Measurements from ENCODE around the gene CIPC.

The CIPC gene

DNA sequence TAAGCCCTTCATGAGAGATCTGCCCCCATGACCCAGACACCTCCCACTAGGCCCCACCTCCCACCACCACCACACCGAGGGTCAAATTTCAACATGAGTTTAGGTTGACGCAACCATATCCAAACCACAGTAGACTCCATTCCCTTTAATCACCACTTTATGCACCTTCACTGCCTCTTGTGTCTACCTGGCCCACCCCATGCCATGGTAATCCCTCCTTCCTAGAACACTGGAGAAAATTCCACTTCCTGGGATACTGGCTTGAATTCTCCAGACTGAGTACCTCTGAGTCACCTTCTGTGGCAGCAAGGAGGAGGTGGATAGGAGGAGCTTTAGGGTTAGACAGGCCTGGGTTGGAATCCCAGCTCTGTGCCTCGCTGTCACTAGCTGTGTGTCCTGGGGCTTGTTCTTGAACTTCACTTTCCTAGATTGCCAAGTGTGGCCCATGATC lies 26.1 kb upstream of the CIPC start:
- WGBS (ENCODE audit: insufficient coverage): 75% methylated on average over 3 of the region's 3 CpGs
- DNase-seq: no peak
- peaks cover 0 to 1% (median 0%) of the 10 kb centered on the region in 5 experiments for H3K9me3 ChIP-seq (ENCODE audit: control extremely low read depth in 1 of 5, control insufficient read depth in 4 of 5, insufficient read depth in 2 of 5, low read depth in 1 of 5, low read length in 4 of 5)
- no peak overlapping the region for H3K27ac ChIP-seq (ENCODE audit: insufficient read depth in 1 of 2, low read depth in 1 of 2, low read length in 2 of 2, poor library complexity in 1 of 2, severe bottlenecking in 2 of 2)
- CTCF ChIA-PET: interaction anchor here (0.6 to 20.1 kb wide), 13 partner anchors 9 to 209 kb away, joined by 3 to 791 read pairs (median 30); no protein-coding TSS in a partner anchor
- no peak overlapping the region for H3K4me3 ChIP-seq (ENCODE audit: control insufficient read depth in 1 of 7, extremely low read depth in 1 of 7, insufficient read depth in 4 of 7, low read depth in 2 of 7, low read length in 6 of 7)
- POLR2A ChIA-PET: no interaction called here
- H3K27me3 ChIP-seq (replicated peaks in 2 of 5; ENCODE audit: control insufficient read depth in 4 of 5, insufficient read depth in 5 of 5, low read length in 4 of 5): no peaks in the 10 kb centered on the region
- H3K36me3 ChIP-seq (ENCODE audit: control insufficient read depth in 4 of 4, insufficient read depth in 4 of 4, low read length in 3 of 4): no peaks in the 10 kb centered on the region
- peaks cover 0 to 3% (median under 1%) of the 10 kb centered on the region in 4 experiments for H3K4me1 ChIP-seq (ENCODE audit: control extremely low read depth in 1 of 4, control insufficient read depth in 4 of 4, insufficient read depth in 4 of 4, low read length in 3 of 4)

GRCh38 chr14:77074969-77075368 lies 23.1 kb upstream of the CIPC start:
- no peaks in the 10 kb centered on the region for H3K27me3 ChIP-seq (replicated peaks in 2 of 5; ENCODE audit: control insufficient read depth in 4 of 5, insufficient read depth in 5 of 5, low read length in 4 of 5)
- H3K27ac ChIP-seq (ENCODE audit: insufficient read depth in 1 of 2, low read depth in 1 of 2, low read length in 2 of 2, poor library complexity in 1 of 2, severe bottlenecking in 2 of 2): no peak overlapping the region
- H3K9me3 ChIP-seq (ENCODE audit: control extremely low read depth in 1 of 5, control insufficient read depth in 4 of 5, insufficient read depth in 2 of 5, low read depth in 1 of 5, low read length in 4 of 5): peaks cover 0 to 3% (median under 1%) of the 10 kb centered on the region in 5 experiments
- H3K4me1 ChIP-seq (ENCODE audit: control extremely low read depth in 1 of 4, control insufficient read depth in 4 of 4, insufficient read depth in 4 of 4, low read length in 3 of 4): no peaks in the 10 kb centered on the region
- H3K4me3 ChIP-seq (ENCODE audit: control insufficient read depth in 1 of 7, extremely low read depth in 1 of 7, insufficient read depth in 4 of 7, low read depth in 2 of 7, low read length in 6 of 7): no peak overlapping the region
- H3K36me3 ChIP-seq (ENCODE audit: control insufficient read depth in 4 of 4, insufficient read depth in 4 of 4, low read length in 3 of 4): no peaks in the 10 kb centered on the region
- no peak for DNase-seq
- POLR2A ChIA-PET: interaction anchor here (0.6 kb wide), 1 partner anchor 72 kb away, joined by 3 read pairs; no protein-coding TSS in a partner anchor
- CTCF ChIA-PET: interaction anchor here (1.1 to 20.1 kb wide), 4 partner anchors 14 to 229 kb away, joined by 3 to 791 read pairs (median 8); no protein-coding TSS in a partner anchor

DNA sequence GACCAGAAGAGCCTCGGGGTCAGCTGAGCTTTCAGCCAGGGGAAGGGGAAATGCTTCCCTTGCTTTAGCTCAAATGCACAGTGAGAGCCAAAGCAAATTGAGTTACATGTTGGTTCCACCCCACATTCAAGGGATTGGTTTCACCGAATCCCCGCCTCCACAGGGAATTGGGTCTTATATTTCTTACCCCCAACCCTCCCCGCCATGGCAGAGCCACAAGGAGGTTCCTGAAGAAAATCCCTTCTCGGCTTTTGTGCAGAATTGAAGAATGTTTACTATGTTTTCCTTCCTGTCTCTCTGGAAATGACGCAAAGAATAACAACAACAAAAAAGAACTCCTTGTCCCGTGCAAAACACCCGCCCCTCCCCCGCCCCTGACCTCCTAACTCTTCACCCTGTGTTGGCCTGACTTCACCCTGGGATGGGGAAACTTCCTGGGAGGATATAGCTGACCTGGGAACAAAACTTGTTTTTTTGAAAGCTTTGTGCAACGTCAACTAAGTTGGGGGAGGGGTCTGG lies 21.9 kb upstream of the CIPC start:
- Histone ChIP-seq H3K36me3 (ENCODE audit: control insufficient read depth in 4 of 4, insufficient read depth in 4 of 4, low read length in 3 of 4) (no peaks in the 10 kb centered on the region), H3K27me3 (replicated peaks in 2 of 5; ENCODE audit: control insufficient read depth in 4 of 5, insufficient read depth in 5 of 5, low read length in 4 of 5) (no peaks in the 10 kb centered on the region), H3K4me1 (ENCODE audit: control extremely low read depth in 1 of 4, control insufficient read depth in 4 of 4, insufficient read depth in 4 of 4, low read length in 3 of 4) (no peaks in the 10 kb centered on the region), H3K4me3 (ENCODE audit: control insufficient read depth in 1 of 7, extremely low read depth in 1 of 7, insufficient read depth in 4 of 7, low read depth in 2 of 7, low read length in 6 of 7) (no peak overlapping the region), H3K27ac (ENCODE audit: insufficient read depth in 1 of 2, low read depth in 1 of 2, low read length in 2 of 2, poor library complexity in 1 of 2, severe bottlenecking in 2 of 2) (no peak overlapping the region), H3K9me3 (ENCODE audit: control extremely low read depth in 1 of 5, control insufficient read depth in 4 of 5, insufficient read depth in 2 of 5, low read depth in 1 of 5, low read length in 4 of 5) (peaks cover 0 to 3% (median 3%) of the 10 kb centered on the region in 5 experiments)
- no peak for DNase-seq
- CTCF ChIA-PET: interaction anchor here (1.0 to 20.1 kb wide), 5 partner anchors 10 to 195 kb away, joined by 3 to 791 read pairs (median 4); no protein-coding TSS in a partner anchor
- WGBS (ENCODE audit: insufficient coverage): 85% methylated on average over 3 of the region's 10 CpGs
- POLR2A ChIA-PET: interaction anchor here (0.6 kb wide), 1 partner anchor 360 kb away, joined by 5 read pairs; no protein-coding TSS in a partner anchor

DNA sequence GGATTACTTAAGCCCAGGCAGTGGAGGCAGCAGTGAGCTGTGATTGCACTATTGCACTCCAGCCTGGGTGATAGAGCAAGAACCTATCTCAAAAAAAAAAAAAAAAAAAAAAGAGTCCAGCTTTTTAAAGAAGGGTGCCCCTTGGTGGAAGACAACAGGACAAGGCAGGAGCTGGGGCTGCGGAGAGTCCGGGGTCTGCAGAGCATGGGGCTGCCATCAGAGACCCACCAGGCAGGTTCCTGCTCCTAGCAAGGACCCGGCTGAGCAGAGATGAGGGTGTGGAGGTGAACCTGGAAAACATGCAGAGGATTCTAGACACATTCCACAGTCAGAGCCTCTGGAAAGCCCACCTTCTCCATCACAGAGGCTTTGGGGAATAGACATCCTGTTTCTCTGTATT lies 21.0 kb upstream of the CIPC start:
- POLR2A ChIA-PET: interaction anchor here (0.6 kb wide), 1 partner anchor 361 kb away, joined by 5 read pairs; no protein-coding TSS in a partner anchor
- WGBS (ENCODE audit: insufficient coverage): 95% methylated on average over 3 of the region's 3 CpGs
- CTCF ChIA-PET: interaction anchor here (0.6 to 20.1 kb wide), 6 partner anchors 9 to 196 kb away, joined by 3 to 791 read pairs (median 4); no protein-coding TSS in a partner anchor
- no peak overlapping the region for H3K4me3 ChIP-seq (ENCODE audit: control insufficient read depth in 1 of 7, extremely low read depth in 1 of 7, insufficient read depth in 4 of 7, low read depth in 2 of 7, low read length in 6 of 7)
- no peaks in the 10 kb centered on the region for H3K27me3 ChIP-seq (replicated peaks in 2 of 5; ENCODE audit: control insufficient read depth in 4 of 5, insufficient read depth in 5 of 5, low read length in 4 of 5)
- H3K27ac ChIP-seq (ENCODE audit: insufficient read depth in 1 of 2, low read depth in 1 of 2, low read length in 2 of 2, poor library complexity in 1 of 2, severe bottlenecking in 2 of 2): no peak overlapping the region
- H3K36me3 ChIP-seq (ENCODE audit: control insufficient read depth in 4 of 4, insufficient read depth in 4 of 4, low read length in 3 of 4): no peaks in the 10 kb centered on the region
- no peaks in the 10 kb centered on the region for H3K4me1 ChIP-seq (ENCODE audit: control extremely low read depth in 1 of 4, control insufficient read depth in 4 of 4, insufficient read depth in 4 of 4, low read length in 3 of 4)
- DNase-seq: no peak
- H3K9me3 ChIP-seq (ENCODE audit: control extremely low read depth in 1 of 5, control insufficient read depth in 4 of 5, insufficient read depth in 2 of 5, low read depth in 1 of 5, low read length in 4 of 5): peaks cover 0 to 3% (median 3%) of the 10 kb centered on the region in 5 experiments

GRCh38 chr14:77082356-77082755 lies 15.7 kb upstream of the CIPC start:
- CTCF ChIA-PET: interaction anchor here (0.9 to 4.4 kb wide), 10 partner anchors 12 to 298 kb away, joined by 3 to 31 read pairs (median 4); no protein-coding TSS in a partner anchor

GRCh38 chr14:77083082-77083481 lies 15.0 kb upstream of the CIPC start:
- no peak overlapping the region for H3K27ac ChIP-seq (ENCODE audit: insufficient read depth in 1 of 2, low read depth in 1 of 2, low read length in 2 of 2, poor library complexity in 1 of 2, severe bottlenecking in 2 of 2)
- POLR2A ChIA-PET: no interaction called here
- CTCF ChIA-PET: interaction anchor here (0.9 to 4.4 kb wide), 6 partner anchors 11 to 219 kb away, joined by 3 to 31 read pairs (median 4); no protein-coding TSS in a partner anchor
- DNase-seq: no peak
- no peaks in the 10 kb centered on the region for H3K27me3 ChIP-seq (replicated peaks in 2 of 5; ENCODE audit: control insufficient read depth in 4 of 5, insufficient read depth in 5 of 5, low read length in 4 of 5)
- peaks cover 0 to 5% (median 0%) of the 10 kb centered on the region in 4 experiments for H3K4me1 ChIP-seq (ENCODE audit: control extremely low read depth in 1 of 4, control insufficient read depth in 4 of 4, insufficient read depth in 4 of 4, low read length in 3 of 4)
- H3K4me3 ChIP-seq (ENCODE audit: control insufficient read depth in 1 of 7, extremely low read depth in 1 of 7, insufficient read depth in 4 of 7, low read depth in 2 of 7, low read length in 6 of 7): no peak overlapping the region
- no peaks in the 10 kb centered on the region for H3K36me3 ChIP-seq (ENCODE audit: control insufficient read depth in 4 of 4, insufficient read depth in 4 of 4, low read length in 3 of 4)
- whole genome bisulfite sequencing (ENCODE audit: insufficient coverage): no CpG with 5 or more reads among the region's 3 CpGs
- peaks cover 0 to 3% (median 3%) of the 10 kb centered on the region in 5 experiments for H3K9me3 ChIP-seq (ENCODE audit: control extremely low read depth in 1 of 5, control insufficient read depth in 4 of 5, insufficient read depth in 2 of 5, low read depth in 1 of 5, low read length in 4 of 5)

More at GRCh38 chr14:77082356-77082755, 15.7 kb upstream of the CIPC start:
- POLR2A ChIA-PET: no interaction called here
- Histone ChIP-seq H3K27ac (ENCODE audit: insufficient read depth in 1 of 2, low read depth in 1 of 2, low read length in 2 of 2, poor library complexity in 1 of 2, severe bottlenecking in 2 of 2) (no peak overlapping the region), H3K4me3 (ENCODE audit: control insufficient read depth in 1 of 7, extremely low read depth in 1 of 7, insufficient read depth in 4 of 7, low read depth in 2 of 7, low read length in 6 of 7) (no peak overlapping the region), H3K36me3 (ENCODE audit: control insufficient read depth in 4 of 4, insufficient read depth in 4 of 4, low read length in 3 of 4) (no peaks in the 10 kb centered on the region), H3K27me3 (replicated peaks in 2 of 5; ENCODE audit: control insufficient read depth in 4 of 5, insufficient read depth in 5 of 5, low read length in 4 of 5) (no peaks in the 10 kb centered on the region), H3K9me3 (ENCODE audit: control extremely low read depth in 1 of 5, control insufficient read depth in 4 of 5, insufficient read depth in 2 of 5, low read depth in 1 of 5, low read length in 4 of 5) (peaks cover 0 to 3% (median 3%) of the 10 kb centered on the region in 5 experiments), H3K4me1 (ENCODE audit: control extremely low read depth in 1 of 4, control insufficient read depth in 4 of 4, insufficient read depth in 4 of 4, low read length in 3 of 4) (peaks cover 0 to 5% (median 0%) of the 10 kb centered on the region in 4 experiments)
- WGBS (ENCODE audit: insufficient coverage): 100% methylated on average over 1 of the region's 3 CpGs
- no peak for DNase-seq

DNA sequence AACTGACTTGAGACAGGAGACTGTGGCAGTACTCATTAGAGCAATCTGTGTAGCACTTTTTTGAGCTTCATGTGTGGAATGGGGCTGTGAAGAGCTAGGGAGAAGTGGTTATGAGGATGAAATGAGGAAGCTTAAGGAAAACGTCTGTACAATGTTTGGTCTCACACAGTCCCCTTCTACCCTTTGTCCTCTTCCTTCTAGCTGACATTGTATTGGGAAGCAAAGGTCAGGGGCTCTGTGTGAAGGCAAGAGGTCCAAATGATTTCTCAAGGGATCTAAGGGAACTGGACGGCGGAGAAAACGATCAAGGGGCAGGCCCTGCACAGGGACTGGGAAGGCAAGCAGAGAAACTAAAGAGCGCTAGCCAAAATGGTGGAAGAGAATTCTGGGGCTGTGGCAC lies 13.1 kb upstream of the CIPC start:
- Histone ChIP-seq H3K36me3 (ENCODE audit: control insufficient read depth in 4 of 4, insufficient read depth in 4 of 4, low read length in 3 of 4) (no peaks in the 10 kb centered on the region), H3K4me1 (ENCODE audit: control extremely low read depth in 1 of 4, control insufficient read depth in 4 of 4, insufficient read depth in 4 of 4, low read length in 3 of 4) (peaks cover 0 to 5% (median 0%) of the 10 kb centered on the region in 4 experiments), H3K27ac (ENCODE audit: insufficient read depth in 1 of 2, low read depth in 1 of 2, low read length in 2 of 2, poor library complexity in 1 of 2, severe bottlenecking in 2 of 2) (no peak overlapping the region), H3K27me3 (replicated peaks in 2 of 5; ENCODE audit: control insufficient read depth in 4 of 5, insufficient read depth in 5 of 5, low read length in 4 of 5) (no peaks in the 10 kb centered on the region), H3K4me3 (ENCODE audit: control insufficient read depth in 1 of 7, extremely low read depth in 1 of 7, insufficient read depth in 4 of 7, low read depth in 2 of 7, low read length in 6 of 7) (no peak overlapping the region), H3K9me3 (ENCODE audit: control extremely low read depth in 1 of 5, control insufficient read depth in 4 of 5, insufficient read depth in 2 of 5, low read depth in 1 of 5, low read length in 4 of 5) (peaks cover 0 to 3% (median 0%) of the 10 kb centered on the region in 5 experiments)
- WGBS (ENCODE audit: insufficient coverage): 83% methylated on average over 5 of the region's 5 CpGs
- POLR2A ChIA-PET: no interaction called here
- DNase-seq: no peak
- CTCF ChIA-PET: interaction anchor here (0.9 to 3.7 kb wide), 9 partner anchors 9 to 212 kb away, joined by 3 to 39 read pairs (median 5); no protein-coding TSS in a partner anchor

Measured in common myeloid progenitor, CD34-positive (primary cell).